AG20443 (cell line): Measurements from ENCODE around the gene TMED3.
A peak's percentile ranks its signal among the peaks of the same experiment; 100 is the strongest.

Experiments
- DNase-seq: peaks from one replicate; pipeline ENCODE4 v3.0.0; 2012; ENCODE audit warnings: low spot score, mixed read lengths

The TMED3 gene

DNA sequence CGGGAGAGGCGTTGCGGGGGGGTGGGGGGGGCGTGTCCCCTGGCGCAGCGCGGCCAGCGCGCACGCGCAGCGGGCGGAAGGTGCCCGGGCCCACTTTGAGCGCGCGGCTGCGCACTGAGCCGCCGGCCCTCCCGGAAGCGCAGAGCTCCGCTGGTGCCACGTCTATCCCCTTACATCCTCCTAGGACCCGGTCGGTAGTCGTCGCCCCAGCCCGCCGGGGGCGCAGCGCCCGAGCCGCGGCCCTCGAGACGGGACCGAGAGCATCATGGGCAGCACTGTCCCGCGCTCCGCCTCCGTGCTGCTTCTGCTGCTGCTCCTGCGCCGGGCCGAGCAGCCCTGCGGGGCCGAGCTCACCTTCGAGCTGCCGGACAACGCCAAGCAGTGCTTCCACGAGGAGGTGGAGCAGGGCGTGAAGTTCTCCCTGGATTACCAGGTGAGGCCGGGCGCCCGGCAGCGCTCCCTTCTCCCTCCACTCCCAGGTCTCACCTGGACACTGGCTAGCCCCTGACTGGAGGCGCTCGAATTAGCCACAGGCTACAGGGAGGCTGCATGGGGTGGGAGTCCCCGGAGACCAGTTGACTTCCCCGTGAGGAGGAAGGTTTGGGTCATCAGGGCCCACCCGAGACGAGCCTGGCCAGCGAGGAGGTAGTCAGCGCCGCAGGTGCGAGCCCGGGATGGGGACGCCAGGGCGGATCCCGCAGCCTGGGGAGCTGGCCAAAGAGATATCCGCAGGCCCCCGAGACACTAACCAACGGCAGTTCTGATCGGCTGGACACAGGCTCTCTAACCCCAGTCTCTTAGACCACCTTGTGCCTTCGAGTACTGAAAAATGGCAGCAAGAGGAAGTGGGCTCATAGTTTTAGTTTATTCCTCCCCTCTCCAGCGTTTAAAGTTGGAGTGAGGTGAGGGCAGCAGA is at the start of gene TMED3:
TSS of gene TMED3 (plus strand) at position 128 of the 916 bp plus-strand sequence. CDS start at position 266, 138 bp downstream.
- DNase-seq, result peak; percentile 100

DNA sequence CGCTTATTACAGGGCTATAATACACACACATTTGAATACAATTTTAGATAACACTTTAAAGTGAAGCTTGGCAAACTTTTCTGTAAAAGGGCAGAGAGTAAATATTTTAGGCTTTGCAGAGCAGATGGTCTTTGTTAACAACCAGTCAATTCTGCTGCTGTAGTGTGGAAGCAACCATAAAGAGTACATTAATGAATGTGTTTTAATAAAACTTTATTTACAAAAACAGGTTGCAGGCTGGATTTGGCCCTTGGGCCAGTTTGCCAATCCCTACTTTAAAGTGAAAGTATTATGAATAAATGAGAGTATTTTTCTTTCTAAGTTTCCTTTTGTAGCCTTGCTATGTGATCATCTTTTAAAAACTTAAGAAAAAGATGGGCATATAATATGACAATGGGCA is 49.1 kb upstream of the TMED3 start:
- DNase-seq, result no peak

DNA sequence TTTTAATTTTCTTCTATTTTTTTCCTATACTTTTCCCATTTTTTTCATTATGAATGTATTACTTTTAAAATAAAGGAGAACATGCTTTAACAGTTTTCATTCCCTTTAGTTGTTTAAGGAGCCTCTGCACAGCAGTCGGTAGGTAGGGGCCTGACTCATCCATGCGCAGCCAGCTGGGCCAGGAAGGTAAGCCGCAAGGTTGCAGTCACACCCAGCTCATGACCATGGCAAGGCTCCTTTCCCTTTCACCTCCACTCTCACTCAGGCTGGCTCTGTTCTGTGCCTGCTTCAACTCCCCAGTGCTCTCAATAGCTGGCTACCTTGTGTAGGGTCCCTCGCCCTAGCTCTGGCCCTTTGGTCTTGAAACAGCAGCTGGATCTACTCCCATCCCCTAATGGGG is 45.7 kb upstream of the TMED3 start:
- DNase-seq, result no peak

DNA sequence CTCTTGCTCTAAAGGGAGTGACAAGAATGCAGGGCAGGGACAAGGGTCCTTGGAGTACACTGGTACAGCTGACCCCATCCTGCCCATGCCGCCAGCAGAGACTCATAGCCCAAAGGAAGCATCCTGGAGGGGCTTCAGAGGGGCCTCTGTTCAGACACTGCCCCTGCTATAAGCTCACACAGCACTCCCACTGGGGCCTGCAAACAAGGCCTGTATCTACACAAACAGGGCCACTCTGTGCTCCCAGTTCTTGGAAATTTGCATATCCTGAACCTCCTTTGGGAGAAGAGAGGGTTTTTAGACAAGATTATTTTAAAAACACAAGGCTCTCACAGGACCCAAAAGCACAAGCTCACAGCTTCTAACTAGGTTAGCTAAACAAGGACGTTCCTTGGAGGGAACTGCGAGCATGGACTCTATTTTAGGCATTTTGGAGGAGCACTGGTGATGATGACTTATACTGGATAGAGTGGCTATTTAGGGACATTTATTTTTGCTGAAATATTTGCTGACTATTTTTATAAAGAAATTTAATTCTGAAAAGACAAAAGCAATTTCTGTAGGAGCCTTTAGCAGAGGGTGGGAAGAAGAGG is 44.8 kb upstream of the TMED3 start:
- no peak for DNase-seq

DNA sequence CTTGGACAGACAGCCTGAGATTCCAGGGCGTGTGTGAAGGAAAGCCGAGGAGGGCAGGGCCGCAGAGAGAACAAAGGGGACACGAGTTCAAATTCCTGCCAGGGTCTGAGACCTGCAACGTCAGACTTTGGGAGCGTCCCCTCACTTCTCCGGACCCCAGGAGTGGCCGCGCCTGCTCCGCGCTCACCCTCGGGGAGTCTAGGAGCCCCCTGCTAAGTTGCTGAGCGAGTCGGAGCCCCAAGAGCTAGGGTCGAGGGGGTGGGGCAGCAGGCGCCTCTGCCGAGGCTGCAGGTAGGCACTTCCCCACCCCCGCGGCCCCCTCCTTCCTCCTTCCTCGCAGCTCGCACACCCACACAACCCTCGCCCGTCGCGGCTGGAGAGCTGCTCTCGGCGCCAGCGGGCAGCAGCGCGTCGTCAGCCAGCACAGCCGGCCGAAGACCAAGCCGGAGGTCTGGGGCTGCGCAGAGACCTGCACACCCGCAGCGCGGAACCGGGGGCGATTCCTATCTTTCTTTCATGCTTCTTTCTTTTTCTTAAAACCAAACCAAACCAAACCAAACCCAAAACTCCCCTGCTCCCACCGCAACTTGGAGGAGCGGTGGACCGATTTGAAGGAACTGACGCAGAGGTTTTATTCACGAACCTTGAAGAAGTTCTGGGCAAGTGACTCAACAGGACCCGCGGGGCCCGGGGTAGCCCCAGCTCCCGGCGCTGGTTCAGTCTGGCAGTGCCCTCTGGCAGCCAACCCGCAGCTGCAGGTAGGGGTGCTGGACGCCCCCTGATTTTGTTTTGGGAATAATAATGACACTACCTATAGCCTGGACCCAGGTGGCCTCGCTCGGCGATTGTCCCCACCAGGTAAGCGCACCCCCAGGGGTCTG is 28.3 kb upstream of the TMED3 start, which contains the start of gene ANKRD34C:
TSS of gene ANKRD34C (plus strand) at position 352 of the 881 bp plus-strand sequence. CDS start 10,563 bp downstream, outside the sequence.
- DNase-seq, result peak; percentile 11

DNA sequence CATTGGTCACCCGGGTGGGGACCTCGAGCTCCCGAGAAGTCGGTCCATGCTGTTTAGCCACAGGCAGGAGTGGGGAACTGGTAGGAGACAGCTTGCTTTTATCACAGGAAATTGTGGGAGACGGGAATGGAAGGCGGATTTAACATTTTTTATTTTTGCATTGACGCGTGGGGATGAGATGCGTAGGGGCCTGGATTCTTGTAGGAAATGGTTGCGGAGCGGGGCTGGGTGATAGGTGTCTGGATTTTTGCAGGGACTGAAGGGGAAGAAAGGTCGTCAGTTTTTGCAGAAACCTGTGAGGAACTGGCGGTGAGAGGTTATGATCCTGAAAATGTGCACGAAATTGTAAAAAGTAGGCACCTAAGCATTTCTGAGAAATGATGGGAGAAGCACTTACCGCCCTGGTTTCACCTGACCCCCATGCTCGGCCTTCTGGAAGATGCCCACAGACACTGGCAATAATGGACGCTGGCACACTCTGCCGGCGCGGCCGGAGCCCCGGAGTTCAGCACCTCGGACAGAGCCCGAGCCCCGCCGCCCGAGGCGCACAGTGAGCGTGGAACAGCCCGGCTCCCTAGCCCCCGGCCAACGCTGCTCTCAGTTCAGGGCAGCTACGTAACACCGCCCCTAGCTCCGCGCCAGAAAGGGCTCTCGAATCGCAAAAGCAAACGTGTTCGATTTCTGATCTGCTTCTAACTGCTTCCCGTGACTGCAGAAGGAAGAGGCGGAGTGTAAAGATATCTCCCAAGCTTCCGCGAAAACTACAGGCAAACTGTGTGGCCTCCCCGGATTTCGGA is 27.5 kb upstream of the TMED3 start:
- DNase-seq, result peak; percentile 90

DNA sequence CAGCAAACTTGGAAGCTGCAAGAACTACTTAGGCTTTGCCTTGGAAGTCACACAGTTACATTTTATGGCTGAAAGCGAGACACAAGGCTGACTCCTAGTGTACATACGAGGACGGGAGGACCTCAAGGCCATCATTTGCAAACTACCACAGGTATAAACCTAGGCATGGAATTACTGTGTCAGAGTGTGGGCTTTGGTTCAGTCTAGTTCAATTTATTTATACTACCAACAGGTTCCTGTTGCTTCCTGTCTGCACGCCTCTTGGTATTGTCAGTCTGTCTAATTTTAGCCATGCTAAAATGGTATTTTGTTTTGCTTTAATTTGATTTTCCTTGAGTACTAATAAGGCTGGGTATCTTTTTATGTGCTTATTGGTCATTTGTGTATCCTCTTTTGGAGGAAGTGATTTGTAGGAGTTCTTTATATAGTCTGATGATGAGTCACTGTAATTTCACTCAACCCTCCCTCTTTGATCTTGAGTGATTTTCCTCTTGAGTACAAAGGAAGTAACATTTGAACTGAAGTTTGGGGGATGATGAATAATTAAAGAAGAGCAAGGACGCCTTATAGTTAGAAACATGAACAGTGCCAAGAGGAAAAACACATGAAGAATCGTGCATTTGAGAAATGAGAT is 20.2 kb upstream of the TMED3 start:
- no peak for DNase-seq

DNA sequence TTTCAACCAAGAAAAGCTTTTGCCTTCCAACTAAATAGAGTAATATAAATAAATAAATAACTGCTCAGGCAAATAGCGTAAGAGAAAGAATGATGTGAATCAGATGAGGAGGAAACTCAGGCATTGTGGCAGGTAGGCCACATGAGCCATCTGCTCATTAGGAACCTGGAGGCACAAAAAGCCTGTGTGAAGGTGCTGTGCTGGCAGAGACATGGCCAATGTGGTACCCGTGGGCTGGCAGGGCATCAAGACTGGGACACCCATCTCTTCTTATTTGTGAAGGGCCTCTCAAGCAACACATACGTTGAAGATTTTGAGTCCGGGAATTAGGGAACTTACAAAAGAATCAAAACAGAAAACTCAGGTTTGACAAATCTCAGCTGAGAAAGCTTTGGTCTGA is 18.9 kb upstream of the TMED3 start:
- DNase-seq, result no peak

DNA sequence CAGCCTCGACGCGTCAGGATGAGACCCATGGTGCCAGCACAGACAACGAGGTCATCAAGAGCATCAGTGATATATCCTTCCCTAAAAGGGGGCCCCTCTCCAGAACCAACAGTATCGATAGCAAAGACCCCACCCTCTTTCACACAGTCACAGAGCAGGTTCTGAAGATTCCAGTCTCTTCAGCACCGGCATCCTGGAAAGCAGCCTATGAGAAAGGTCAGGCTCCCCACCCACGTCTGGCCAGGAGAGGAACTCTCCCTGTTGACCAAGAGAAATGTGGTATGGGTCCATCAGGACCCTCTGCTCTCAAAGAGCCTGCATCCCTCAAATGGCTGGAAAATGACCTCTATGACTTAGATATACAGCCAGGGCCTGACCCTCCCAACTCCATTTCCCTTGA is 16.8 kb upstream of the TMED3 start:
- DNase-seq, result no peak

DNA sequence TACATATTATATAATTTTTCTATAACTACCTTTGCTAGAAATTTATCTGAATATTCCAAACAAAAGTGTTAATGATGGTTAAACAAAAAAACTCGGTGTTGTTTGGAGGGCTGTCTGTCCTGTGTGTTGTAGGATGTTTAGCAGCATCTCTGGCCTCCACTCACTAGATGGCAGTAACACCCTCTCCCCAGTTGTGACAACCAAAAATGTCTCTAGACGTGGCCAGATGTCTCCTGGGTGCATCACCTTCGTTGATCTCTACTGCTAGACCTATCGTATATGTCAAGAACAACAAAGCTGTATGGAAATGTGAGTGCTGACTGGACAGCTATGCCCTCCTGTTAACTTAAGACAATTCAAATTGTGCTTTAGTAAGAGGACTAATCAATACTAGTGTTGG is 14.3 kb upstream of the TMED3 start:
- DNase-seq, result no peak

DNA sequence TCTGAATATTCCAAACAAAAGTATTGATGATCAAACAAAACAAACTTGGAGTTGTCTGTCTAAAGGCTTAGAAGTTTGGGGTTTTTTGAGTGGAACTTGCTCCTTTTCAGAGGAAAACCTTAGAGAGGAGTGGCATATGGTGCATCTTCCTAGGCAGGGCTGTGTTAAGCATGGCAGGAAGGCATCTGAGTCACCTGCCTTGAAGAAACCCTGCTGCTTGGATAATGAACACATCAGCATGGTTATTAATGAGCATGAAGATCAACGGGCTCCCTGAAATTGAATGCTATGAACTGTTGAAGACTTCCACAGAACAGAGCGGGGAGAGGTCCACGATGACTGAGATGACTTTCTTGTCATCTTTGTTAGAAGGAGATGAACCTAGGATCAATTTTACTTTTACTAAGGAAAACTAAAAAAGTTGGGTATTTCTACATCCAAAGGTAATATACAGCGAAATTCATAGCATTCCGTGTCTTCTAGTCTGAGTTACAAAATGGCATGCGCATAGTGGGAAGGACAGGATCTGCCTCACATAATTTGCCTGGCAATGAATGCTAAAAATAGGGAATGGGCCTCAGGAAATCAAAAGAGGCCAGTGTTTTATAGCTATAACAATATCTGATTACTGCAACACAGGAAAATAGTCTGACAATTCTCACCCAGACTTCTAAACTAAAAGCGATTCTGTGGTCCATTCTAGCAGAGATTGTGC is 11.6 kb upstream of the TMED3 start:
- DNase-seq, result no peak

DNA sequence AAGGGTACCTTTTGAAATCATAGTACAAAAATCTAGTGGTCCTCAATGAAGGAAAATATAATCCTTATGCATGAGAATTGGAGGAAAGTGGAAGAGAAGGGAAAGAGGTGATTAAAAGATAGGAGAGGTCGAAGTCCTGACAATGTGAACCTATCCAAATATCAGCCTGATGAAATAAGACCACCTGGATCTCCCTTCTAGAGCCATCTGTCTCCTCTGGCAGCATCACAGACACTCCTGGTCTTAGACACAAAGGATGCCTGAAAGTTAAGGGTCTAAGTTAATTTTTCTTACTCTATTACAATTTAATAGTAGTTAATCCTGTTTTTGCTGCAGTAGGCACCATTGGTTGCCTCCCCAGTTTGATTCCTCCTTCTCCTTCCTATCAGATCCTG is 11.1 kb upstream of the TMED3 start:
- DNase-seq, result no peak

DNA sequence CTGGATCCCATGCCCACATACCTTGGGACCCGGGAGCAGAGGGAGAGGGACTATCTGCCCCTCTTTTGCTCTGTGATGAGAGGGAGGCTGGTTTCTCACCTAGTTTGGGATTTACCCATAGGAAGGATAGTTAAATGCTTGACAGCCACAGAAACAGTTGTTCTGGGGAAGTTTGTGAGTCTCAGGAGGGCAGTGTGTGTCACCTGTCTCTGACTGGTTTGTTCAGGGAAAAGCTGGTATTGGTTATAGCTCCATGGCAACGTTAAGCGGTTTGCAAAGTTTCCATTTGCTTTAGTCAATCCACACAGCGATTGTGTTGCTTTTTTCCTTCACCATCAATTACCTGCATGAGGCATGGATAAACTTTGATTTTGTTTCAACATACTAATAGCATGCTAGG is 3.7 kb upstream of the TMED3 start:
- DNase-seq, result no peak

DNA sequence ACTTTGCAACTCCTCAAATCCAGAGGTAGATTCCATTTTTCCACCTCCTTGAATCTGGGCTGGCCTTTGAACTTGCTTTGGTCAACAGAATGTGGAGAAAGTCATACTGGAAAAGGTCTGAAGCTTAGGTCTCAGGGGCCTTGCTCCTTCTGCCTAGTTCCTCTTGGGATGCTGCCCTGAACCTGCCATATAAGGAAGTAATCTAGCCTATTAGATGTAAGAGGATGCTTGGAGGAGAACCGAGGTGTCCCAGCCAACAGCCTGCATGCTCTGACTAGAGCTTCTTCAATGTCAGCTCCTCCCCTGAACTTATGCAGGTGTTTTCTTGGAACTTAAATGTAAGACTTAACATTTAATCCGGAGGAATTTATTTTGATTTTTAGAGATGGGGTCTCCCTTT is 2.0 kb upstream of the TMED3 start:
- no peak for DNase-seq

DNA sequence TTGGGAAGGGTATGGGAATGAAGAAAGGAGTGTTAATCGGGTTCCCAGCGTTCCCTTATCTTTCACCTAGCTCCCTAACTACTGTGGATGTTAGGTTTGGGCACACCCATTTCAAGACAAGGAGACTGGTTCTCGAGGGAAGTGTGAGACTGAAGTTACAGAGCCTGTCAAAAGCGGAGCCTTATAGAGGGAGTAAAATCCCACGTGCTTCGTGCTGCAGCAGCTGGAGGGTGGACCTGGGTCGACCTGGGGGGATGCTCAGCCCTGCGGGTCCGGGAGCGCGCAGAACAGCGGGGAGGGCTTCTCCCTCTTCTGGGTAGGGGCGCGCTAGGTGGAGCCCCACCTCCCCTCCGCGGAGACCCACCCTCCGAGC is 314 bp upstream of the TMED3 start:
- DNase-seq, result no peak

DNA sequence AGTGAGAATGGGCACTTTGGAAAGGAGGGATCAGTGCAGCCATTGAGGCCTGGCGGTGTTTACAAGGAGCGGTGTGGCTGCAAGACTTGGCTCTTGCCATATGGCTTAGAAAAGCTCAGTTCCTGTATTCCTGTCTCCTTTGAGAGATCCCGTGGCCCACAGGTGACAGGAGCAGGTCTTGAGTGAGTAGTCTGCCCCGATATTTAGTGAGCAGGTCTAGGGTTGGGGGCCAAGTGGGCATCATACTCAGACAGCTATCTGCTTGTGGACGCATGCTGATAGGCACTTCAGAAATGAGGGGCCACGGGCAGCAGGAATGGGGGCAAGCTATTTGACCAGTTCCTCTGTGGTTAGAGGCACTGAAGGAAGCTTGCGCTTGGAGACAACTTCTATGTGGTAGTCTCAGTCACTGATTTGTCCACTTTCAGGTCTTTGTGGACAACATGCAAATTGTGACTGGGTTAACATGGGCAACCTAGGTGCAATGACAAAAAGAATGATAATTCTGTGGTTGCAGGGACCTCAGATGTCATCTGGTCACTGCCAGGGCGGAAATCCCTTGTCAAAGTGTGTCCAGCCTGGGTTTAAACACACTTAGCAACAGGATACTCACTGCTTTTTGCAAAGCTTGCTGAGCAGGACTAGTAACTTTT is 1.1 kb downstream of the TMED3 start:
- no peak for DNase-seq

DNA sequence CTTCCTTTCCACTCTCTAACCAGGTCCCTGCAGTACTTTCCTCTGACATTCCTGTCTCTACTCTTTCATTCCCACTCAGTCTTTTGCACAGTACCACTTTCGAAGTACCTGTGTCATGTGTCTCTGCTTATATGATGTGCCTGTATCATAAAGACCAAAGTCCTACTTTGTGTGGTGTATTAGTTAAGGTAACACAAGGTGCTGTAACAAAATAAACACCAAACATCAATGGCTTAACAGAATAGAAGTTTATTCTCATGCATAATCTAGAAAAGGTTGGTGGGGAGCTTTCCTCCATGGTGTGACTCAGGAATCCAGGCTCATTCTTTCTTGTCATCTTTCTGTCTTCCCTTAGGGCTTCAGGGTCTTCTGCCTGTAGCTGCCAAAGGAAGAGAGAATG is 3.3 kb downstream of the TMED3 start:
- DNase-seq, result no peak

DNA sequence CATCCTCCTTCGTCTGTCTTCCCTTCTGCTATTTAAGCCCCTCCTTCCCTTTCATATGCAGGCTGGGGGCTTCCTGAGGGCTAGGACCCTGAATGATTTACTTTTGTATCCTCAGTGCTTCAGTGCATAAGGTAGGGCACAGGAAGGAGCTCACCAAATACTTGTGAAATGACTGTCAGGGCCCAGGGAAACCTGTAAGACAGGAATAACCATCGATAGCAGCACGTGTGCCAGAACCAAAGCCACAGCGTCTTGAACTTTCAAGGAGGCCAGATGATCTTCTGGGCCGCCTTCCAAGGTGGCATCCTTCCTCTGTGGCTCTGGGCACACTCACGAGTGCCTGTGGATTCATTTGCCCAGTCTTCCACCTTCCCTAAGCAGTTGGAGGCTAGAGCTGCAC is 3.9 kb downstream of the TMED3 start:
- no peak for DNase-seq

DNA sequence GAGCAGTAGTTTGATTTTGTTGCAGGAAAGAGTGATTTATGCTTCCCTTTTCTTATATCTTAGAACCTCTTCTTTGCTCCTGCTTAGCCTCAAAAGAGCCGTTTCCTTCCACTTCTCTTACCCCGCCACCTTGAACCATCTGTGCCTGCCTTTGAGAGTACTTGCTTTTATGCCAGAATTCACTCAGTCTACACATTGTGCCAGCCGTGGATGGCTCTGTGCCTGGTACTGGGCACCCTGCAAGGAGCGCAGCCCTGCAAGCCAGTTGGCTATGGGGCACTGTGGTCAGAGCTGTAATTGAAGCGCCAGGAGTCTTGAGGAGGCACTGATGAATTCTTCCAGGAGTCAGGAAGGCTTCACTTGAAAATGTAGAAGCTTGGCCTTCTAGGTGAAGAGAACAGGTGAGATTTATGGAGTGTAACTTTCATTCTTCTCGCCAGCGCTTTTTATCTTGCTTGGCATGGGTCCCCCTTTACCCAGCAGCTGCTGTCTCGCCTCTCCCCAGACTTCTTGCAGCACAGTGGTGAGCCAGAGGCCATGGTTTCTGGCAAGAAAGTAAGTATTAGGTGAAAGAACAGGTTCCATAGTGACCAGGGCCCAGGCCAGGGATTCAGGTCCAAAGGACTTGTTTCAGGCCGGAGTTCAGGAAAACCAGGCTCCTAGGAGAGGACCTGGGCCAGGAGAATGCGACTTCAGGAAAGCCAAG is 4.9 kb downstream of the TMED3 start:
- DNase-seq, result no peak
